ENCODE data around the gene OR2C3.
"Not testable (repeated sequence)": the region's sequence is repeated elsewhere in the genome, so short reads cannot be mapped to it uniquely, and the experiment has no call there.

OR2C3 gene

DNA sequence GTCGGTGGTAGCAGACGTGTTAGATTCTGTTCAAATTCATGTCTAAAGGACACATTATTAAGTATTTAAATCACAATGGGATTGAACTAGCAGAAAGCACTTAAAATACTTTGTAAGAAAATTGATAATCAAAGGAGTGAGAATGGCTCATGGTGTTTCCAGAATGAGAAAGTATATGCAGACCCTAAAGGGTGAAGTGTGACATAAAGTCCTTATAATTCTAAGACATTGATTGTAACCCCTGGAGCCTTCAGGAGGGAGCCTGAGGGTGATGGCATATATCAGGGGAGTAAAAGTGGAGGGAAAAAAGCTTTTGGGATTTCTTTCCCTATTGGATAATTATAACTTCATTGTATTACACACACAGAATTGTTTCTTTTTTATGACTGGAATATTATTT, at the start of gene OR2C3:
TSS of gene OR2C3 (minus strand) at position 101 of the 400 bp plus-strand sequence. CDS start 3,929 bp downstream, outside the sequence.
- DNase-seq = no peak

DNA sequence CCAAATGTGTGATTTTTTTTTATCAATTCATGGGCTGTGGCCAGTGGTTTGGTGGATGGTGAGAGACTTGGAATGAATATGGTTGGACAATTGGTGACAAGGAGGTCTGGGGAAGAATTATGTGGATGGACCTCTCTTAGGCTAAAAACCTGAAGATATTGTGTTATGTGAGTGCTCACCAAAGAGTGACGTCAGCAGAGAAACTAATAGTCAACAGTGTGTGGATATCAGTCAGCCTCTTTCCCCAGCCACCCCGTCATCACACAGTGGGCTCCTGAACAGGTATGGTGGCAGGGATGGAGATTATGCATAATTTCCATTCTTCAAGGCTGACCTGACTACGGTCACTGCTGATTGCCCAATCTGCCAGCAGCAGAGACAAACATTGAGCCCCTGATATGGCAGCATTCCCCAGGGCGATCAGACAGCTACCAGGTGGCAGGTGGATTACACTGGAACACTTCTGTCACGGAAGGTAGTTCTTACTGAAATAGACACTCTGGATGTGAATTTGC, 42.8 kb upstream of the OR2C3 start:
- DNase-seq = no peak

DNA sequence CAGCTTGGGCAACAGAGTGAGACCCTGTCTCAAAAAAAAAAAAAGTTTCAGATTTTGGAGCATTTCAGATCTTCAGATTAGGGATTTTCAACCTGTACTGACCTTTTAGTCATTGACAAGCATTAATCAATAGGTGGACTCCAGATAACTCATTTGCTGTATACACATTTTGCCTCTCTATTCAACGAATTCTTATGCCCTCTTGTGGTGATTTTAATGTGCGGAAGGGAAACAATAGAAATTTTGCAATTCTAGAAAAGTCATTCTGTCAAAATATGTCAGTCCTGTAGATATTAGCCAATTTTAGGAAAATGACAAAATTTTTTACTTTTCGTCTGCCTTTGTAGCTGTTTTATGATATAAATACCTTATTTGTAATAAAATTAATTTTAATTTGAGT, 40.3 kb upstream of the OR2C3 start:
- DNase-seq = peak; percentile 40 to 68

DNA sequence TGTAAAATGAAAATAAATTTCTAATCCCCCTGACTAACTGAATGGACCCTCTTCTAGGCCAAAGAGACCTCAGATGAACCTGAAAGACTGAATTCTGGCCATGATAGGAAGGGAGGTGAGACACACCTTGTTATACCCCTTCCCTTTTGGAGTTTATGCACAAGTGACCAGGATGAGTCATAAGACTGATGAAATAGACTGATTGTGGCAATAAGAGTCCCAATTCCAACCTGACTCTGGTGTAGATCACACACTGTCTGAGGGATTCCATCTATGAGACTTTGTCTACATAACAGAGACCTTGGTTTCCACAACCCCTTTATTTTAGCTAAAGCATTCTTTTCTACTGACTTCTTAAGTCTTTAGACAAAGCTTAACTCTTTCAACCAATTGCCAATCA, 38.4 kb upstream of the OR2C3 start:
- DNase-seq = no peak

DNA sequence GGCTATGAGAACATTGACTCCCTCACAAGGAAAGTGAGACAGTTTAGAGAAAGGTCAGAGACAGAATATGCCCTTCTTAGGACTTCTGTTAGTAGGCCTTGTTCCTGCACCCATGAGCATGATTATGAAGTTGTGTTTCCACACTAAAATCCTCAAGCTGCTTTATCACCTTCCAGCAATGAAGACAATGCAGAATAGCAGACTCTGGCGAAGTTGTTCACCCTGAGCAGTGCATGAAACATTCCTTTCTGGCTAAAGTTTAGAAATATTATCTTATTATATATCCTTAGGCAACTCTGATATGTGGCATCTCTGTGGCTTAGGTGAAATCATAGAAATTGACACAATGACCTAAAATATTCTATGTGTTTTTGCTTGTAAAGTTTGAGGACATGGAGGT, 38.0 kb upstream of the OR2C3 start:
- no peak for DNase-seq

DNA sequence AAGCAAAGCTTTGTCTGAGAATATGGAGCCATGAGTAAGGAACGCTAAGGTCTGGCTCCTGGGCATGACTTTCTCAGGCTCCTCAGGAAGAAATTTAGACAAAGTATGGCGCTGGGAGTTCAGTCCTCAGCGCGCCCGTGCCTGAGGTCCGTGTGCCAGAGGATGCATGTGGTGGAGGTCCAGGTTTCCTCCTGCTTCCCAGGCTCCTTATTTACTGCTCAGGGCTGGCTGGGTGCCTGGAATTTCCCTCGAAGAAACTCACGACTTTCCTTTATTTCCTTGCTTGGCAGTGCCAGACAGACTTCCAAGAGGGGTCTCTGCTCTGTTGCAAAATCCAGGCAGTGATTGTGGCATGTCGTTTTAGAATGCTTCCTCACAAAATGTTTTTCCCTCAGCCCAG, 26.0 kb upstream of the OR2C3 start:
- no peak for DNase-seq

DNA sequence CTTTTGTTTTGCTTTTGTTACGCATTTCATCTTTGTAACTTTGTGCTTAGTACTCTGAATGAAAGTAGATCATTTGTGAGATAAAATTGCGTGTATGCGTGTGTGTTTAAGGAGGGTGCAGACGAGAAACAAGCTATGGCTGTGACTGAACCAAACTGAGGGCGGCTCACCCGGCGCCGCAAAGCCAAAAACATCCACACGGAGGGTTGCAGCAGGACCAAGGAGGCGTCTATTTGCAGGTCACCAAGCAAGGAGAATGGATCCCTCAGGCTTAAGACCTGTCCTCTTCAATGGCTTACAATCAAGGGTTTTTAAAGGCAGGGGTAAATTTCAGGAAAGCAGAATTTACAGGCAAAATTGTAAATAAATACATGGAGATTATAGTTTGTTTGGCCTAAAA, 25.5 kb upstream of the OR2C3 start:
- DNase-seq = no peak

DNA sequence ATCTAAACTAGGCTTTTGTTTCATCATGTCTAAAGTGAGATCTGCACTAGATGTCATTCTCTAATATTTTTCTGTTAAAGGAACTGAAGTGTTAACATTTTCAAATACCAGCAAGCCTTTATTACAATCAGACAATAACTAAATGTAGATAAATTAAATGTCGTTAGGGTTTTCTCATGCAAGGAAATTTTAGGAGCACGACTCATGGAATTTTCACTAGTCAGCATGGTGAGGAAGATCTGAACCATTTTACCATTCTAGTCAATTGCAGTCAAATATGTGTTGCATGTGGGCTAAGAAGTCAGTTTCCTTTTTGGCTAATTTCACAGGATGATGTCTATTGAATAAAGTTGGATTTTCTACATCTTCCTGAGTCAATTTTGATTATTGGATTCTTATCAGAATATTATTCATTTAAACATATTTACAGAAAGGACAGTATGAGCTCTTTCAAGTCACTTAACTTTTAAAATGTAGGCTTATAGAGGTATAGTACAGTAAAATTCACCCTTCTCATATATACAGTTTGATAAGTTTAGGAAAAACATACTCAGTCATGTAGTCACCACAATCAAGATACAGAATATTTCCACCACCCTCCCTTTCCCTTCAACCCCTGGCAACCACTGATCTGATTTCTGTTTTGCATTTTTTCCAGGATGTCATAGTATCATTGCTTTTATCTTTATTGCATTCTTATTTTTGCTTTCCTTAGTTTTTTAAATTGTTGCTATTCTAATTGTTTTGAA, 21.9 kb upstream of the OR2C3 start:
- DNase-seq = no peak

DNA sequence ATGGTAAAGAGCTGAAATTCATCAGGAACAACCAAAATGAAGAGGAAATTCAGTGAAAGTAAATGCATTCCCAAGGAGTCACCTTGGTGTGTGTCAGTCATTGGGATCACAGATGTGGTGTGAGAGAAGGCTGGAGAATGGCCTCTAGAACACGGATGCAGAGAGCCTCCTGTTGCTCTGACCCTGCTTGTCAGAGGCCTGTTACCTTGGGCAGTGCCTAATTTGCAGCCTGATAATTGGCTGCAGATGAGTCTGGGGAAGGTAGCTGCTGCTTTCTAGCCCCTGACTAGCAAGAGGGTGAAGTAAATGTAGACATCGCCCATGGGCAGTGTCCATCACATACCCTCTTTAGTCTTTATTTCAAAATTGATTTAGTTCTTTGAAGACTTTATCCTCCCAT, 16.0 kb upstream of the OR2C3 start:
- DNase-seq = no peak

DNA sequence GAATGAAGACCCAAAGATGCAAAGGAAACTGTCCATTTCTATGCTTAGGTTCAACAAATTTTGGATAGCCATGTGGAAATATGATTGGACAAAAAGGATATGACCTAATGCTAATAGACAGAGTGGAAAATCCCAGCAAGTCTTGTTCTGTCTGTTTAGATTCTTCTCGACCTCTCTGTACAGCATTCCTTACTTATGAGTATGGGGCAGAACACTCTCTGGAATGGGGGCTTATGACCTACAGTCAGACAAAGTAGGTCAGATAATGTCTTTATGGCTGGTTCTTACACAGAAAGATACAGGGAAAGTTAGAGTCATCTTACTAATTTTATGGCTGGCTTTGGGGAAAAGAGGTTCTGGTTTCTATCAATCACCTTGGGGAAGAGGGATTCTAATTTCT, 15.5 kb upstream of the OR2C3 start:
- peak; percentile 44 to 52 for DNase-seq

DNA sequence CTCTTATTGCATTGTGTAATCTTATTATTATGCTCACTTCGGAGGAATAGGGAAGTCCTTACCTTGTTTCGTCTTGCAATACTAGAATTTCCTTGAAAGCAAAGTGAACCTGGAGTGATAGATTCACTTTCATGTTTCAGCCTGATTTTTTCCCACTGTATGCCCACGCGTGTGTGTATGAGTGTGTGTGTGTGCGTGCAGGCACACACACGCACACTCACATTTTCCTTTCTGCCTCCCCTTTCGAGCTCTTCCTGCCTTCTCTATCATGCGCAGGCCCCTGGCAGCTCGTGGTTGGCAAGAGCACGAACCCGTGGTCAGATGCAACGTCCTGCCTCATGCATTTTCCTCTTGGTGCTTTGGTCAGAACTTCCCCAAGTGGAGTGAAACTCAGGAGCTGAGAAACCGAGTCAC, 12.5 kb upstream of the OR2C3 start, which contains the start of gene GCSAML:
TSS of gene GCSAML (plus strand) at position 366 of the 414 bp plus-strand sequence. CDS start 58 bp downstream, outside the sequence.
- no peak for DNase-seq

DNA sequence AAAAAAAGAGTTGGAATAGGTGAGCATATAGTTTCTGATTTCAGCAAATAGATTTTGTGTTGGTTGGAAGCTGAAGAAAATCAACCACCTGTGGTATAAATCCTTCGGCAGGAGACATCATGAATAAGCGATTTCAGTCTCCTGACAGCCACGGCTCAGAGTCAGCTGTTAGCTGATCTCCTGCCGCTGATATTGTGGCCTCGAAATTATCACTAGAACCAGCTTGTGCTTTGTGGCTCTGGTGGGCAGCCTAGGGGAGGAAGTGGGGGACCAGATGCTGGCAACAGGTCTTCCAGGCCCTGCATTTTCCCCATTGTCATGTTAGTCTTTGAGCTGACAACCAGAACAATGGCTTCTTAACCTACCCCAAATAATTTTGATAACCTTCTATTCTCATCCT, 11.9 kb upstream of the OR2C3 start:
- no peak for DNase-seq

DNA sequence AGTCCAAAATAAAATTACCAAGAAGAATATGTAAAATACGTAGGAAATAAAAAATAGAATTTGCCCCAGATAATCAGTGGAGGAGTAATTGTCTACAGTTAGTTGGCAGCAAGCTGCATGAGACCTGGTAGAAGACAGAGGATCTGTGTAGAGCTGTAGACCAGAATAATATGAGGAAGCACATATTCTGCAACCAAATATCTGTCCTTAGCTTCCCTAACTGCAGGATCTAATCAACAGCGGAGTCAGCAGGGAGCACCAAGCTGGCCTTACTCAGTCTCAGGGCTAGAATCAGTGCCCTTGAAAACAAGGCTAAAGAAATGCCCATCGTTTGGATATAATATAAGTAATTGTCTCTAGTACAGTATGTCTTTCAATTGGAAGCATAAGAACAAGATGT, 6.6 kb upstream of the OR2C3 start:
- no peak for DNase-seq

DNA sequence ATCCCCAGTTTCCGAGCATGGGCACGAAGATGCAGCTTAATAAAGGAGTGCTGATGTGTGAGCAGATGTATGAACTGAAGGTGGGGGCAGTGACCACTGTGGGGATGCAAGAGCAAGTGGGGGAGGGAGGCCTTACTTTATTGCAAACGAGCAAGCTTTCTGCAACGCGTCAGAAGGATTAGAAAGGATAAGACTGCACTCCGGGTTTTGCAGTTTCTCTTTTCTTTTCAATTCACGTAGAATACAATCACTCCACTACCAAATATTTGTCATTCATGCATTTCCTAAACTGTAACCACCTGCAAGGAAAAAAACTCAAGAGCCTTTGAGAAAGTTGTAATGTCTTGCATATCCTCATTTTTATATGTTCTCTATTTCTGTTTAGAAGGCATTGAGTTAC, 4.3 kb upstream of the OR2C3 start:
- no peak for DNase-seq

DNA sequence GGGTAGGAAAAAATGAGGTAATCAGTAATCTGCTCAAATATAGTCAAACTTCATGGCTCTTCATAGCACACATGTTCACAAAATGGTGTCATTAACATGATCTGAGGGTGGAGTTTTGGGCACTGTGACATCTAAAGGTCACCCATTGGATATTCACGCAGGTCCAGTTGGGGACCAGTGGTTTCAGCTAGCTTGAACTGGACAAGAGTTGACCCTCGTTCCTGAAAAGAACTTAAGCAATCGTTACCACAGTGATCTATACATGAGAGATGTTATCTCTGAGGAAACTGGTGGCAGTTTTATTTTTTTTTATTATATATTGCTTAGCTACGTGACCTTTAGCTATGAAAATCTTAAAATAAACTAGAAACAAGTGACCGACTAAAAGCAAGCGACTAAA, 3.0 kb upstream of the OR2C3 start:
- no peak for DNase-seq

DNA sequence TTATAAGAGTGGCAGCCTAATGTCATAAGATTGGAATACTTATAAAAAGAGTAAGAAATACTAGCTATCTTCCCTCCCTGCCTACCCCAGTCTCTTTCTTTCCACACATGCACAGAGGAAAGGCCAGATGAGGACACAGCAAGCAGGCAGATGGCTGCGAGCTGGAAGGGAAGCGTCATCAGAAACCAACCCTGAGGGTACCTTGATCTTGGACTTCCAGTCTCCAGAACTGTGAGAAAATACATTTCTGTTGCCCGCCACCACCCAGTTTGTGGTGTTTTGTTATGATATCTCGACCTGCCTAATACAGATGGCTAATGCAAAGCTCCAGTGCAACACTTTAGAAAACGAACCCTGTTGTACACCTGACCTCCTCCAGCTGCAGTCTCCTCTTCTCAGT, 2.3 kb upstream of the OR2C3 start:
- no peak for DNase-seq

DNA sequence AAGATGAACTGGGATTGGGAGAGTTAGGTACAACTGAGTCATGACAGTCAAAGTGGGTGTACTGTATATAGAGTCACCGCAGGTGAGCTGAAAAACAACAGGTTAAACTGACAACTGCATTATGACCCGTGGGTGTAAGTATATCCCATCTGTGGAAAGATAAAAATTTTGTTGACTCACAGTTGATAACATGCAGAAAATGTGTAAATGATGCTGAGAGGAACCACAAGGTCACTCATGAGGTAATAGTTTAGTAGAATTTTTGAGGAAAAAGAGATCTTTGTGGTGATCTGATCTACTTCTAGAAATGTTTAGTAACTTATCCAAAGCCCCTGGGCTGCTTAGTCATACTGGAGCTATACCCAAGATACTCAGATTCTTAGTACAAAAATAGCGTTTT, 838 bp downstream of the OR2C3 start:
- no peak for DNase-seq

DNA sequence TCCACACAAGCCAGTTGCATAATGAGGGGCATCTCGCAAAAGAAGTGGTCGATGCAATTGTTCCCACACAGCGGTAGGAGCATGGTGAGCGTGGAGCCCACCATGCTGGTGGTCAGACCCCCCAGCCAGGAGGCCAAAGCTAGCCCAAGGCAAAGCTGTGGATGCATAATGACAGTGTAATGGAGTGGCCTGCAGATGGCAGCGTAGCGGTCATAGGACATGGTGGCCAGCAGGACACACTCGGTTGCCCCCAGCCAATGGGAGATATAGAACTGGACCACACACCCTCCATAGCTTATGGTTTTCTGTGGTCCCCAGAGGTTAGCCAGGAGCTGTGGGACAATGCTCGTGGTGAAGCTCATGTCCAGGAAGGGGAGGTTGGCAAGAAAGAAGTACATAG, 4.3 kb downstream of the OR2C3 start:
- no peak for DNase-seq

DNA sequence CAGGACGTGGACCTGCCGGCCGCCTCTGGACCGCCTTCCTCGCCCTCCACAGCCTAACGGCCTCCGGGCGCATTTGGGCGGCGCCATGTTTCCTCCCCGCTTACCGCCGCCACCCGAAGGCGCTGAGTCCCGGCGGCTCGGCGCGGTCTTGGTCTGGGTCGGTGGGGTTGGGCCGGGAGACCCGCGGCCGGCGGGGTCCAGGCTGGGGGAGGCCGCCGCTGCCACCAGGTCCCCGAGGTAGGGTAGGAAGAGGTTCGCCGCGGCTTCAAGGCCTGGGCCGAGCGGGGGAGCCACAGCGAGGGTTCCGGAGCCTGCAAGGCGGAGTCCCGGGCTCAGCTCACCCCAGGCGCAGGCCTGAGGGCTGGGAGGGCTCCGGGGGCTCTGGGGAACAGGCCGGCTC, 5.5 kb downstream of the OR2C3 start:
- no peak for DNase-seq

DNA sequence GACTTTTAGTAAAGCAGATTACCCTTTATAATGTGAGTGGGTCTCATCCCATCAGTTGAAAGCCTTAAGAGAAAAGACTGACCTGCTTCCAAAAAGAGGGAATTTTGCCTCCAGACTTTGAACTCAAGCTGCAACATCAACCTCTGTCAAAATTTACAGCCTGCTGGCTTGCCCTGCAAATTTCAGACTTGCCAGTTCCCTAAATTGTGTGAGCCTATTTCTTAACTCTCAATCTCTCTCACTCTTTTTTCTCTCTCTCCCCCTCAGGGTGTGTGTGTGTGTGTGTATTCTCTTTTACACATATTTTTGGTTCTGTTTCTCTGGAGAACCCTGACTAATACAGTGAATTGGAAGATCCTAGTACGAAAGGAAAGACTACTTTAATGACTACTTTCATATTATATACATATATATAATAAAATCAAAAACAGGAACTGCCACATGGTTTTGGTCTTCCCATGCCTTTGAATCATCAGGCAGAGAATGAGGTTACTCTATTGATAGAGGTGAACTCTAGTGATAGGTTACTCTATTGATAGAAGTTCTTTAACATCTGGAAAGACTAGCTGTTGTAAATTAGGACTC, 6.4 kb downstream of the OR2C3 start:
- DNase-seq = no peak

DNA sequence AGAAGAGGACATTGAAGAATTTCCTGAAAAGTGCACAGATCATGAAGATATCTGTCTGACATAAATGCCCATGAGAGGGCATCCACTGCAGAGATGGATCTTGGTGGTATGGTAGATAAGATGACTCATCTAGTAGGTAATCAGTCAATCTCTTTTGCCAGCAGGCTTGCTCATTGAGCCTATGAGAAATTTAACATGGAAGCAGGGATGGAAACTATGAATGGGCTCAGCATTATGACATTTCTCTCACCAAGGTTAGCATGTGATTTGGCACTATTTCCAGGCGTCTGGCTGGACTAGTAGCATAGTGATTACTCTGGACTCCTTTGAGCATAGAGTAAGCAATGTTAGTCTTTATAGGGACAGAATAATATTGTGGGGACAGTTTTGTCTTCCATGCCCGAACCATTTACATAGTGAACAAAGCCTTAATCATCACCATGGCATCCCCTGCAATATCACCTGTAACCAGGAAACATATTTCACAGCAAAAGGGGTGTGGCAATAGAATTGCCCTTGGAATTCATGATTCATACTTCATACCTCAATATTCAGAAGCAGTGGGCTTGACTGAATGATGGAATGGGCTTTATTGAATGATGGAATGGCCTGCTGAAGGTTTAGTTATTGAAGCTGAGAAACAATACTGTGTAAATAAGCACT, 7.3 kb downstream of the OR2C3 start:
- DNase-seq = no peak

DNA sequence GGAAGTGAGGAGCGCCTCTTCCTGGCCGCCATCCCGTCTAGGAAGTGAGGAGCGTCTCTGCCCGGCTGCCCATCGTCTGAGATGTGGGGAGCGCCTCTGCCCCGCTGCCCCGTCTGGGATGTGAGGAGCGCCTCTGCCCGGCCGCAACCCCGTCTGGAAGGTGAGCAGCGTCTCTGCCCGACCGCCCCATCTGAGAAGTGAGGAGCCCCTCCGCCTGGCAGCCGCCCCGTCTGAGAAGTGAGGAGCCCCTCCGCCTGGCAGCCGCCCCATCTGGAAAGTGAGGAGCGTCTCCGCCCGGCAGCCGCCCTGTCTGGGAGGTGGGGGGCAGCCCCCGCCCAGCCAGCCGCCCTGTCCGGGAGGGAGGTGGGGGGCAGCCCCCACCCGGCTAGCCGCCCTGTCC, 14.4 kb downstream of the OR2C3 start:
- DNase-seq = not testable (repeated sequence)

DNA sequence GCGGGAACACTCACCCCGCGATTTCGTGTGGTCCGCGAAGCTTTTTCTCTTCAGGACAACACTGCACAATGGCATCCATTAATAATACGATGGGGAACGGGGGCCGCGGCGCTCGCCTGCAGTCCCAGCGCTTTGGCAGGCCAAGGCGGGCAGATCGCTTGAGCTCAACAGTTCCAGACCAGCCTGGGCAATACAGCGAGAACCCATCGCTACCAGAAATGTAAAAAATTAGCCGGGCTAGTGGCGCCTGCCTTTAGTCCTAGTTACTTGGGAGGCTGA, 17.7 kb downstream of the OR2C3 start:
- no peak for DNase-seq
